ENCODE data around the gene DOK7. TPM values are rescaled to one million over a fixed set of nuclear protein-coding genes. Genes with fewer than 3 reads are reported as not detected.
A peak's percentile ranks its signal among the peaks of the same experiment; 100 is the strongest.

The DOK7 gene
- total RNA-seq, 2 experiments from 2014 or later: not detected

DNA sequence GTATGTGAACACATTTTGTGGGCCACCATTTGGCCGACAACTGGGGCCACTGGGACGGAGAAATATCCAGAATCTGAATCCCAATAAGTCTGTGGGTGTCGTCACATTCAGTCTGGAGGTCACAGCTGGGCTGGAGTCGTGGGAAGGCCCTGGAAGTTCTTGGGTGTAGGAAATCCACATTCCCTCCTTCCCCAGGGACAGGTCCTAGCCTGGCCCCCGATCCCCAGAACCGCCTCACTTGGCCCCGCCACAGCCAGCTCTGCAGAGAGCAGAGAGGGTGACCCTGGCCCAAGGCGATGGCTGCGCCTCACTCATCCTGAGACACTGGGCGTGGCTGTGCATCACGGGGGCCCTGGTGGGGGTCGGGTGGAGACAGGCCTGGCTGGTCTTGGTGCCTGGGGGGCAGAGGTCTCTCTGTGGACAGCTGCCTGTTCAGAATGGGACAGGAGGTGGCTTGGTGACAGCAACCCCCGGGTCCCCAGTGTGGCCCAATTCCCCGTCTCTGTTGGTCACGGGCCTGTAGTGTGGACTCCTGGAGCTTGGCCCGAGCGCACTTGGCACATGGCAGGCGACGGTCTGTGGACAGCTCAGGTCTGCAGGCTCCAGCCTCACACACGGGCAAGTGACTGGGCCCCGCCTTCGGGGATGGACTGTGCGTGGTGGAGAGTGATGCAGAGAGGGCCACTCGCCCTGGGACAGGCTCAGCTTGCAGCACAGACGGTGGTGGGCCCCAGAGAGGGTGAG is 16.4 kb downstream of the DOK7 start:
- Mint-ChIP-seq H3K36me3 (no peaks in the 10 kb centered on the region), H3K4me3 (no peak overlapping the region), H3K9me3 (no peaks in the 10 kb centered on the region)

DNA sequence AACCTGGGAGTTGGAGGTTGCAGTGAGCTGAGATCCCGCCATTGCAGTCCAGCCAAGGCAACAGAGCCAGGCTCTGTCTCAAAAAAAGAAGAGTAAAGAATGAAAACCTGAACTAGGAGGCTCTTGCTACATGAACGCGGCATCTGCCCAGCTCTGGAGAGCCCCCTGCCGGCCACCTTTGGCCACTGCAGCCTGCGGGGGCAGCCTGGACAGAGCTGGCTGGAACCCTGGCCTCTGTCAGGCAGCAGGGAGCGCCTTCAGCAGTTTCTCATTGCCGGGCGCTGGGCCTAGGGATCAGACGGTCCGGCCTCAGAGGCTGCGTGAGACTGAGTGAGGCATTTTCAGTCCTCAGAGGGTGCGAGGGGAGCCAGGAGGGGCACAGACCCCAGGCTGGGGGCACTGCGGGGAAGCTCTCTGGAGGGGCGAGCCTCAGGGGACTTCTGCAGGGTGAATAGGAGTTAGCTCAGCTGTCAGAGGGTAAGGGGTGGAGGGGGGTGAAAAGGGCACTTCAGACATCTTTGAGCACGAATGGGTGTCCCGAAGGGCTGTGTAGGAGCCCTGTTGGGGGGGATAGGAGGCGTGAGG is 17.5 kb downstream of the DOK7 start:
- peaks cover 31% of the 10 kb centered on the region for H3K27me3 Mint-ChIP-seq
- no peaks in the 10 kb centered on the region for H3K36me3 Mint-ChIP-seq
- H3K9me3 Mint-ChIP-seq: no peaks in the 10 kb centered on the region
- peak; percentile 77 for DNase-seq
- H3K4me1 Mint-ChIP-seq: no peaks in the 10 kb centered on the region
- H3K4me3 Mint-ChIP-seq: no peak overlapping the region
- H3K27ac Mint-ChIP-seq: no peak overlapping the region

More for the DNA sequence above, 16.4 kb downstream of the DOK7 start:
- no peak for DNase-seq
- H3K4me1 Mint-ChIP-seq: no peaks in the 10 kb centered on the region
- peaks cover 31% of the 10 kb centered on the region for H3K27me3 Mint-ChIP-seq
- H3K27ac Mint-ChIP-seq: no peak overlapping the region

DNA sequence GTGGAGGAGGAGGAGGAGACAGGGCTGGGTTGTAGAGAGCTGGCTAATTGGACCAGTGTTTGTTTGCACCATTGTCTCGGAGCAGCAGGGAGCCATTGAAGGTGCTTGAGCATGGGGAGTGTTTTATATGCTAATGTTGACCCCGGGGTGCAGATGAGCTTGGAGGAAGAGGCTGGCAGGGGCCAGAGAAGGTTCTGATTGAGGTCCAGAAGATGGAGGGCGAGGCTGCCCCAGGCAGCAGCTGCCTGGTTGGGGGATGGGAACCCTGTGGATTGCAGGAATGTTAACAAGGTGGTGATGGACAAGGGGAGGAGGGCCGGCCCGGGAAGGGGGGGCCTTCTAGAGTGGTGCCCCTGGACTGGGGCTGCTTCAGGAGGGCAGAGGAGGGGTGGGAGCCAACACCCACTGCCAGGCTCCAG is 18.0 kb downstream of the DOK7 start:
- DNase-seq: no peak
- Mint-ChIP-seq H3K9me3 (no peaks in the 10 kb centered on the region), H3K27me3 (peaks cover 31% of the 10 kb centered on the region), H3K36me3 (no peaks in the 10 kb centered on the region), H3K27ac (no peak overlapping the region), H3K4me3 (no peak overlapping the region), H3K4me1 (no peaks in the 10 kb centered on the region)

DNA sequence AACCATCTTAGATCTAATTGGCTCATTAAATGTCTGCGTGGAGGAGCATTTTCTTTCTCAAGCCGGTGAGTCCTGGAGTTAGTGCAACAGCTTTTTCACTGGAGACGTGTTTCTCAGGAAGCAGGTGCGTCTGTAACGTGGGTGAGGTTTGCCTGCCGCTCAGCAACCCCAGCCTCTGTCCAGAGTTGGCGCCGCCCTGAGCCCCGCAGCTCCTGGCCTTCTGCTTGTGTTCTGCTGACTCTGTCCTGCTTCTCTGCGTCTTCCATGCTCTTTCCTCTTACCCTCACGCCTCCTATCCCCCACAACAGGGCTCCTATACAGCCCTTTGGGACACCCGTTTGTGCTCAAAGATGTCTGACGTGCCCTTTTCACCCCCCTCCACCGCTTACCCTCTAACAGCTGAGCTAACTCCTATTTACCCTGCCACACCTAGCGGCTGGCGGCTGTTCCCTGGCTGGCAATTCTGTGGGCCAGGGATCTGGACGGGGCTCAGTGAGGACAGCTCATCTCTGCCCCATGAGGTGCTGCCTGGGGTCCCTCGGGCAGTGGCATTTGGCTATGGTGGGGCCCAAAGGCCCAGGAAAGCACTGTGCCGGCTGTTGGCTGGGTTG is 18.8 kb downstream of the DOK7 start:
- Mint-ChIP-seq H3K4me1 (no peaks in the 10 kb centered on the region), H3K4me3 (no peak overlapping the region), H3K27ac (no peak overlapping the region), H3K9me3 (no peaks in the 10 kb centered on the region), H3K36me3 (no peaks in the 10 kb centered on the region), H3K27me3 (peaks cover 24% of the 10 kb centered on the region)
- DNase-seq: no peak

DNA sequence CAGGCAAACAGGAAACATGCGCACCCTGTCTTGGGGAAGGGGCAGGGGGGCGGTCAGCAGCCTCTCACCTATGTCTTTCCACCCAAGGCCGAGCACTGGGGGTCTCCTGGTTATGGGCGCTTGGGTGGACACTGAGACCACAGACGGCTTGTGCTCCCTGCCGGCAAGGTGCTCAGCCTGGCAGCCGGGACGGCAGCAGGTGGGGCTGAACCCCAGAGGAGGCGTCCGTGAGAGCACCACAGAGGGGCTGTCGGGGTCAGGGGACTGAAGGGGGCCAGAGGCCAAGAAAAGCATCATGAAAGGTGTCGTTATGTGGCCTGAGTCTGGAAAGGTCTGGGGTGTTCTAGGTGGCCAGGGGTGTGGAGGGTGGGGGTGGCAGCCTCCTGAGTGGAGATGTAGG is 19.6 kb downstream of the DOK7 start:
- no peak overlapping the region for H3K27ac Mint-ChIP-seq
- no peaks in the 10 kb centered on the region for H3K36me3 Mint-ChIP-seq
- DNase-seq: no peak
- H3K9me3 Mint-ChIP-seq: no peaks in the 10 kb centered on the region
- no peaks in the 10 kb centered on the region for H3K4me1 Mint-ChIP-seq
- H3K4me3 Mint-ChIP-seq: no peak overlapping the region
- peaks cover 24% of the 10 kb centered on the region for H3K27me3 Mint-ChIP-seq

DNA sequence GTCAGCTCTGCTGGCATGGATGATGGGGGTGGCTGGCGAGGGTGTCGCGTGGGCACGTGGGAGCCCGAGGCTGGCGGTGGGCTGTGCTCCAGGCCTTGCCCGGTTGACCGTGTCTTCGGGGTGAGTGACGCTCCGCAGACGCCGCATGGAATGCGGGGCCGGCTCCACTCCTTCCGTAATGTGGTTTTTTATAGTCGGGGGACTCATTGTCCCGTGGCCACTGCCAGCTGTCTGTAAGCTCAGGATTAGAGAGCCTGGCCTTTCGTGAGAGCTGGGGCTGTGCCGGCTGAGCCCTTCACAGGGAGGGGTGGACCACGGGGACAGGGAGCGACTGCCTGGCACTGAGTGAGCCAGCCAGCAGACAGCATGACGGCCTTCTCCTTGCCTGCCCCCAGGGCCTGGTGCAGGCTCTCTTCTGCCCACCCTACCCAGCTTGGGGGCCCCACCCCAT is 20.4 kb downstream of the DOK7 start:
- H3K4me1 Mint-ChIP-seq: no peaks in the 10 kb centered on the region
- no peaks in the 10 kb centered on the region for H3K36me3 Mint-ChIP-seq
- H3K27ac Mint-ChIP-seq: no peak overlapping the region
- H3K4me3 Mint-ChIP-seq: no peak overlapping the region
- H3K27me3 Mint-ChIP-seq: peaks cover 27% of the 10 kb centered on the region
- H3K9me3 Mint-ChIP-seq: no peaks in the 10 kb centered on the region
- DNase-seq: no peak

DNA sequence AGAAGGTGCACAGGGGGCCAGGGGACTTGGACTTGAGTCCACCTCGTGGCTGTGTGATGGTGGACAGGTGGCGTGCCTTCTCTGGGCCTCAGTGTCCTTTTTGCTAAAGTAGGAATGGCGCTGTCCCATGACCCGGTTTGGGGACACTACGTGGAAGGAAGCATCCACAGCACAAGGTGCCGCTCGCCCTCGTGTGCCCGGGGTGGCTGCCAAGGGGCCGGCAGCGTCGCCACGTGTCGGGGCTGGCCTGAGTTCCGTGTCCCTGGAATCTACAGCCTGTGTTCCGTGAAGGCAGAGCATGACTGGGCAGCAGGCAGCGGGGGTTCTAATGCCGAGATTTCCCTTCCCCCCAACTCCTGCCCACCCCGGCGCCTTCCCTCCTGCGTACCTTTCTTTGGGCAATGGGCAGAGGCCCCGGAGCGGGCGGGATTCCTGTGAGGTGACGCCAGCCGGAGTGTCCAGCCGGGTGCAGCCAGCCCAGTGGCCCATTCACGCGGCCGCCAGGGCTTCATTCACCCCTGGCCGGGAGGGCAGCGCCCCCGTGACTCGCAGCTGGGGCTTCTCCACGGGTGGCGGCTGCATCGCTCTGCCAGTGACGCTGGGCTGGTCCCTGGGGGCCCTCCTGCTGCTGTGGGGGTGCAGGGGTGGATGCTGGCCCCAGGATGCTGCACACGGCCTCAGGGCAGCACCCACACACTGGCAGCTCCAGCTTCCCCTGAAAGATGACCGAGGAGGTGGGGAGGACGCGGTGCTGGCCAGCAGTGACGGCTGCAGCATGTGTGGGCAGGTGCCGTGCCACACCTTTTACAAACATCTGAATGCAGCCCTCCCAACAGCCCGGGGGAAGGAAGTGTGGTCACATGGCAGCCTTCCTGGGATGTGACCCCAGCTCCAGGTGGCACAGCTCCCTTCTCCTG is 21.2 kb downstream of the DOK7 start:
- H3K27ac Mint-ChIP-seq: no peak overlapping the region
- H3K4me3 Mint-ChIP-seq: no peak overlapping the region
- no peak for DNase-seq
- no peaks in the 10 kb centered on the region for H3K36me3 Mint-ChIP-seq
- peaks cover 34% of the 10 kb centered on the region for H3K27me3 Mint-ChIP-seq
- no peaks in the 10 kb centered on the region for H3K9me3 Mint-ChIP-seq
- peaks cover under 1% of the 10 kb centered on the region for H3K4me1 Mint-ChIP-seq

DNA sequence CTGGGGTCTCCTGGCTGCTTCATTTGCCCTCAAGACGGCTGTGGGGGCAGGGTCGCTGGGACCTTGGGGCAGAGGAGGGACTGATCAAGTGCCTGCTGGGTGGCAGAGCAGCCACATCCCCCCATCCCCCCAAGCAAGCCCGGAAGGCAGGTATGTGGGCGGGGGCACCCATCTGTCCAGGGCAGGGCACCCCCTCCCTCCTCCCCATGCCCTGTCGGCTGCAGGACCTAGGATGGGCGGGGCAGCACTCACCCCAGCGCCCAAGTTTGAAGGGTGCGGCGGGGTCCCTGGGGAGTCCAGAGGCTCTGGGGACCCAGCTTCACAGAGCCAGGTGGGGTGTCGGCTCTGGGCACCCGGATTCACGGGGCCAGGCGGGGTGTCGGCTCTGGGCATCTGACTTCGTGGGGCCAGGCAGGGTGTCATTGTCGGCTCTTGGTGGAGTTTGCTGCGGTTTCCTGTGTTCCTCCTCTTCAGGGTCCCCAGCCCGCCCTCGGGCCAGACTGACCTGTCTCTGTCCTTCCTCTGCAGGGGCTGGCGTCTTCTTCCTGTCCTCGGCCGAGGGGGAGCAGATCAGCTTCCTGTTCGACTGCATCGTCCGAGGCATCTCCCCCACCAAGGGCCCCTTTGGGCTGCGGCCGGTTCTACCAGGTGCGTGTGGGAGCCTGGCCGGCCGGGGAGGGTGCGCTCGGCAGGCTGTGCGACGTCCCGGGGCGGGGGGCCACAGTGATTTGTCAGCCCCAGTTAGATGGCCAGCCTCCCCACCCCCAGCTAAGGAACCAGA is 22.1 kb downstream of the DOK7 start:
- no peak overlapping the region for H3K27ac Mint-ChIP-seq
- H3K36me3 Mint-ChIP-seq: no peaks in the 10 kb centered on the region
- H3K9me3 Mint-ChIP-seq: no peaks in the 10 kb centered on the region
- peaks cover 2% of the 10 kb centered on the region for H3K4me1 Mint-ChIP-seq
- peaks cover 41% of the 10 kb centered on the region for H3K27me3 Mint-ChIP-seq
- DNase-seq: no peak
- no peak overlapping the region for H3K4me3 Mint-ChIP-seq

DNA sequence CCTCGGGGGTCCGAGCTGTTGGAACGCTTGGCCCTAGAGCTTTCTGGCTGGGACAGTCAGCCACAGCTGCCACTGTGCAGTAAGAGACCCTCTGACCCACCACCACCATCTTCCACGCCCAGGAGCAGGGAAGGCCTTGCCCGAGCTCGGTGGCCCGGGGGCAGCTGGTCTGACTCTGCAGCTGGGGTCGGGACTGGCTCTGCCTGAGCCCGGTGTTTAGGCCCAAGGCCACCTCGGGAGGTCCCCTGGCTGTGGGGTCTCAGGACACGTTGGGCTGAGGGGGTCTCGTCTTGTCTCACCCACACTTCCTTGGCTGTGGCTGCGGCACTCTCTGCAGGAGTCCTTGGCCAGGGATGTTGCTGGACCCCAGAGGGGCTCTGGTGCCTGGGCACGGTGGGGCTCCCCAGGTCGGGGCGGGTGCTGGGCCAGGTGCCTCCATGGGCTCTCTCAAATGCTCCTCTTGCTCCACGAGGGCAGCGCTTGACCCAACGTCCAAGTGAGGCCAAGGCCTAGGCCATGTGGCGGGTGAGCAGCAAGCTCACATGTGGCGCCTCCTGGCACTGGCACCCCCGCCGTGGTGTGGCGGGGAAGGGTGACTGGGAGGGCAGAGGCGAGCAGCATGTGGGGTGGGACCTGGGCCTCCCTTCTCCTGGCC is 22.9 kb downstream of the DOK7 start:
- Mint-ChIP-seq H3K4me1 (peaks cover 2% of the 10 kb centered on the region), H3K9me3 (no peaks in the 10 kb centered on the region), H3K27me3 (peaks cover 43% of the 10 kb centered on the region), H3K36me3 (no peaks in the 10 kb centered on the region), H3K4me3 (no peak overlapping the region), H3K27ac (no peak overlapping the region)
- DNase-seq: no peak

DNA sequence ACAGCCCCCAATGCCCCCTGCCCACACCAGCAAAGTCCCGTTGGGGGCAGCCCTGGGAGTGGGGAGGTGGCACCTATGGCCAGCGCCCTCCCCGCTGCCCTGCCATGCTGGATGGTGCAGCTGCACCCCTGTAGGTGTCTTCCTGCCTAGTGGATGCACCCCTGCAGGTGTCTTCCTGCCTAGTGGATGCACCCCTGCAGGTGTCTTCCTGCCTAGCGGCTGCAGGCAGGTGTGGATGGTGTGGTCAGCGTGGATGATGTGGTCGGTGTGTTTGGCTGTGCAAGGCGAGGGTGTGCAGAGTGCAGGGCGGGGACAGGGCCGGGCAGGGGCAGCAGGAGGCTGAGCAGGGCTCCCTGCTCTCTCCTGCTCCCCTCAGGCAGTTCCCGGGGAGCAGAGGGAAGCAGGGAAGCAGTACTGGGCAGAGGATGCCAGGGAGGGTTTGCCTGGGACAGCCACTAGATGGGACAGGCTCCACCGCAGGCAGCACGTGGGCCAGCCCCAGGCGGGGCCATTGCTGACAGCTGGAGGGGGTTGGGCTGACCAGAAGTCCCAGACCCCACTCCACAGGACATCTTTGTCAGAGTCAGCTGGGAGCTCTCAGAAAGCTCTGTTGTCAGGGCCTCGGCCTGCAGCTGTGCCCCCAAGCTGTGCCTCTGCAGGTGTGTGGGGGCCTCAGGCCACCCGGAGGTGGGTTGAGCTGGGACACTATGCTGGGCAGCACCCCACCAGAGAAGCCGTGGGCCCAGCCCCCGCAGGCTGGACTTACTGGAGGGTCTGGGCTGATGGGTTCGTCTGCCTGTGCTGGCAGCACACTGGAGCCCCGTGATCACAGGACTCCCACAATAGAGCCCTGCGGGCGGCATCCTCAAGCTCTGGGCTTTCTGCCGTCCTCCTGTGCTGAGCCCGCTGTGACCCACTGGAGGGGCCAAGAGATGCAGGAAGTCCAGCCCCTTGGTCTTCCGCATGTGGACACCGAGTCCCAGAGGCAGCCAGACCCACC is 23.7 kb downstream of the DOK7 start:
- H3K27ac Mint-ChIP-seq: no peak overlapping the region
- H3K36me3 Mint-ChIP-seq: peaks cover 2% of the 10 kb centered on the region
- DNase-seq: no peak

DNA sequence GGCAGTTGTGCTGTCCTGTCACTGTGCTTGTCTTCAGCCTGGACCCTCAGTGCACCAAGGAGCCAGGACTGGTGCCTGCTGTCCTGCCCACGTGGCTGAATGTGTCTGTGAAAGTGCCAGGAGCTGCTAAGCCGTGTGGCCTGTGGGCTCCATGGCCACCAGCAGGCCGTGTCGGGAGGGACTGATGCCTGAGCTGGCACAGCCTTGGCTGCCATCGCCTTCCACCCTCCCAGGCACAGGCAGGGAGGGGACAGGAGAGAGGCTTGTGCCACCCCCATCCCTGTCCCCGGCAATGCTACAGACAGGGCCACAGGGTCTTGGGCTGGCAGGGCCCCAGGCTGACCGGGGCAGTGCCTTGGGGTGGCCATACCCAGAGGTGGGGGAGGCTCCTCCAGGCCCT is 24.8 kb downstream of the DOK7 start:
- no peak overlapping the region for H3K27ac Mint-ChIP-seq
- H3K27me3 Mint-ChIP-seq: peaks cover 48% of the 10 kb centered on the region
- no peak for DNase-seq
- H3K4me3 Mint-ChIP-seq: no peak overlapping the region
- peaks cover 2% of the 10 kb centered on the region for H3K36me3 Mint-ChIP-seq
- peaks cover 2% of the 10 kb centered on the region for H3K4me1 Mint-ChIP-seq
- no peaks in the 10 kb centered on the region for H3K9me3 Mint-ChIP-seq

More for the DNA sequence above, 23.7 kb downstream of the DOK7 start:
- peaks cover 43% of the 10 kb centered on the region for H3K27me3 Mint-ChIP-seq
- peaks cover 2% of the 10 kb centered on the region for H3K4me1 Mint-ChIP-seq
- H3K9me3 Mint-ChIP-seq: no peaks in the 10 kb centered on the region
- H3K4me3 Mint-ChIP-seq: no peak overlapping the region

DNA sequence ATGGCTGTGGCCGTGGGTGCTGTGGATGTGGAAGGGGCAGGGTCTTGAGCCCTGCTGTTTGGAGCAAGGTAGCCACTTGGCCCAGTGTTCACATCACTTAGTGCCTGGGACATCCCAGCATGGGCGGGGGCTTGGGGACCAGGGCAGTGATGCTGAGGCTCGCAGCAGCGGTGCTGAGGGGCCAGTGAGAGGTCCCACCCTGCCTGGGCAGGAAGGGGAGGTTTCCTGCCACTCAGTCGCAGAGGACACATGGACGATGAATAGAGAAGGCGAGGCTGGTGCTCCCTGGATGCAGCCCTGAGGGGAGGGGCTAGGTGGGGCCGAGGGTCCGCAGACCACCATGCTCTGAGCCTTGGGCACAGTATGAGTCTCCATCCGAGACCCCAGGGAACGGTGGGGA is 25.7 kb downstream of the DOK7 start:
- H3K9me3 Mint-ChIP-seq: no peaks in the 10 kb centered on the region
- no peak overlapping the region for H3K4me3 Mint-ChIP-seq
- peaks cover 2% of the 10 kb centered on the region for H3K4me1 Mint-ChIP-seq
- peaks cover 44% of the 10 kb centered on the region for H3K27me3 Mint-ChIP-seq
- no peak for DNase-seq
- no peak overlapping the region for H3K27ac Mint-ChIP-seq
- peaks cover 2% of the 10 kb centered on the region for H3K36me3 Mint-ChIP-seq

DNA sequence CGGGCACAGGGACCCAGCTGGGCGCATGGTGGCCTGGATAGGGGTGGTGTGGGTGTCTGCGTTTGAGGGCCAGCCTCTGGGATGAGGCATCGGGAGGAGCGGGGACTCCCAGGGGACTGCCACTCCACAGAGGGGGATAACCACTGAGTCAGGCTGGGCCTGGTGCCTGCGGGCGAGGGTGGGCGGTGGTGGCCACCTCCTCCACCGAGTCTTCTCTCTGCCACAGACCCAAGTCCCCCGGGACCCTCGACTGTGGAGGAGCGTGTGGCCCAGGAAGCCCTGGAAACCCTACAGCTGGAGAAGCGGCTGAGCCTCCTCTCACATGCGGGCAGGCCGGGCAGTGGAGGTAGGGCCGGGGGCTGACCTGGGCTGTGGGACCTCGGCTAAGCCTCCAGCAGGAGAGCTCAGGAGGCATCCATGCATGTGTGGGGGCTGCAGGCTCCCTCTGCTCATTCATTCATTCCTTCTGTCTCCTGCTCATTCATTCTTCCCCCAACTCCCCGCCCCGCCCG is 26.4 kb downstream of the DOK7 start:
- DNase-seq: peak; percentile 31
- Mint-ChIP-seq H3K27me3 (peaks cover 41% of the 10 kb centered on the region), H3K36me3 (peaks cover 2% of the 10 kb centered on the region), H3K4me3 (no peak overlapping the region), H3K9me3 (no peaks in the 10 kb centered on the region), H3K4me1 (peaks cover 2% of the 10 kb centered on the region), H3K27ac (no peak overlapping the region)

Data from activated naive CD8-positive, alpha-beta T cell treated with anti-CD3 and anti-CD28 coated beads for 36 hours (primary cell).